ENCODE measurements around the gene RBP3.

GRCh38 chr10:47323087-47323486 lies 25.1 kb upstream of the RBP3 start:
- TF ChIP-seq, protein P1, sequence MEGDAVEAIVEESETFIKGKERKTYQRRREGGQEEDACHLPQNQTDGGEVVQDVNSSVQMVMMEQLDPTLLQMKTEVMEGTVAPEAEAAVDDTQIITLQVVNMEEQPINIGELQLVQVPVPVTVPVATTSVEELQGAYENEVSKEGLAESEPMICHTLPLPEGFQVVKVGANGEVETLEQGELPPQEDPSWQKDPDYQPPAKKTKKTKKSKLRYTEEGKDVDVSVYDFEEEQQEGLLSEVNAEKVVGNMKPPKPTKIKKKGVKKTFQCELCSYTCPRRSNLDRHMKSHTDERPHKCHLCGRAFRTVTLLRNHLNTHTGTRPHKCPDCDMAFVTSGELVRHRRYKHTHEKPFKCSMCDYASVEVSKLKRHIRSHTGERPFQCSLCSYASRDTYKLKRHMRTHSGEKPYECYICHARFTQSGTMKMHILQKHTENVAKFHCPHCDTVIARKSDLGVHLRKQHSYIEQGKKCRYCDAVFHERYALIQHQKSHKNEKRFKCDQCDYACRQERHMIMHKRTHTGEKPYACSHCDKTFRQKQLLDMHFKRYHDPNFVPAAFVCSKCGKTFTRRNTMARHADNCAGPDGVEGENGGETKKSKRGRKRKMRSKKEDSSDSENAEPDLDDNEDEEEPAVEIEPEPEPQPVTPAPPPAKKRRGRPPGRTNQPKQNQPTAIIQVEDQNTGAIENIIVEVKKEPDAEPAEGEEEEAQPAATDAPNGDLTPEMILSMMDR (IDR thresholded peaks at IDR 0.05), result no peak
- TF ChIP-seq POLR2A (IDR thresholded peaks at IDR 0.05) (no peak), POLR2AphosphoS5 (IDR thresholded peaks at IDR 0.05) (no peak), EP300 (IDR thresholded peaks at IDR 0.05) (no peak)

Measured in stomach (tissue), 4 donors.